K562 (cell line): ENCODE data around the gene C1GALT1C1L. TPM values are rescaled to one million over a fixed set of nuclear protein-coding genes. Genes with fewer than 3 reads are reported as not detected.

Experiments
- ATAC-seq: fragments of 200-7000 bp; cut with Tn5 transposase; 3 replicates; pipeline ENCODE4 v1.9.1; 2020; ENCODE audit warnings: moderate library complexity
- BruUV-seq: library from RNA; stranded (reverse); fragments of 400-500 nt; replicated peaks from 2 replicates; lab custom pipeline; 2021; lab: Mats Ljungman, UMichigan
- CTCF ChIA-PET: fragments of 300-600 bp; formaldehyde crosslinking; extraction: SDS; loops from one replicate; lab custom pipeline; 2021; ENCODE audit warnings: low intra/inter-chr PET ratio; lab: Yijun Ruan, JAX
- POLR2A ChIA-PET: fragments of 300-600, 350-650 bp; sonication (Branson Sonifier 250); formaldehyde crosslinking; extraction: SDS; loops from one replicate; lab custom pipeline; 2021; ENCODE audit warnings: antibody characterized with exemption, inconsistent platforms; lab: Yijun Ruan, JAX
- DNase-seq, 4 experiments: peaks; one replicate each; pipeline versions ENCODE4 v3.0.0 to v3.0.0-alpha.2; 2011 to 2018; ENCODE audit warnings: low spot score in 3 of 4, mixed read lengths in 3 of 4; ENCODE audit errors: extremely low read depth in 1 of 4
- FAIRE-seq: peaks from 2 replicates; lab custom pipeline; 2011; peaks lifted over from hg19 to GRCh38; lab: Jason Lieb, UNC
- H2AFZ ChIP-seq: 2 replicates; pipeline ENCODE4 v1.6.0; 2011; ENCODE audit warnings: low read depth, low read length, control low read depth, inconsistent platforms
- H3K27ac ChIP-seq: fragments of 200-600 bp; 3 replicates; pipeline ENCODE4 v1.8.0; 2011; ENCODE audit warnings: low read depth, mild to moderate bottlenecking, control low read depth, inconsistent platforms, low read length, moderate library complexity, mixed read lengths; ENCODE audit errors: extremely low read depth
- H3K27me3 ChIP-seq, 2 experiments: fragments of 300-600 bp in 1 of 2; 2 replicates in 1 of 2; 3 replicates in 1 of 2; pipeline versions ENCODE4 v1.6.0 to v1.8.0; 2011; ENCODE audit warnings: inconsistent platforms in 2 of 2, low read length in 2 of 2, mild to moderate bottlenecking in 1 of 2, mixed read lengths in 1 of 2, moderate library complexity in 1 of 2; ENCODE audit not compliant: control insufficient read depth in 2 of 2, insufficient read depth in 2 of 2
- H3K36me3 ChIP-seq: fragments of 300-600 bp; 3 replicates; pipeline ENCODE4 v1.8.0; 2011; ENCODE audit warnings: mild to moderate bottlenecking, low read length, inconsistent platforms; ENCODE audit not compliant: control insufficient read depth, insufficient read depth
- H3K4me1 ChIP-seq, 2 experiments: fragments of 200-600 bp in 1 of 2; replicated peaks in 1 of 2; 2 replicates in 1 of 2; 3 replicates in 1 of 2; pipeline versions ENCODE4 v1.5.1 to v1.8.0; 2011; ENCODE audit warnings: inconsistent platforms in 2 of 2, low read length in 2 of 2, mild to moderate bottlenecking in 1 of 2, mixed read lengths in 1 of 2, moderate library complexity in 1 of 2; ENCODE audit not compliant: control insufficient read depth in 2 of 2, insufficient read depth in 2 of 2
- H3K4me2 ChIP-seq: 2 replicates; pipeline ENCODE4 v1.6.1; 2011; ENCODE audit warnings: low read length, control low read depth, inconsistent platforms, mixed read lengths; ENCODE audit not compliant: insufficient read depth
- H3K4me3 ChIP-seq: fragments of 200-600 bp; sonication (generic), shearing (Covaris generic); 2 replicates; pipeline ENCODE4 v1.5.1; 2016; ENCODE audit warnings: control low read depth, inconsistent platforms
- H3K79me2 ChIP-seq: fragments of 200-600 bp; 3 replicates; pipeline ENCODE4 v1.8.0; 2011; ENCODE audit warnings: low read length, inconsistent platforms; ENCODE audit not compliant: control insufficient read depth, insufficient read depth
- H3K9ac ChIP-seq, 2 experiments: 2 replicates each; pipeline versions ENCODE4 v1.6.0 to v1.6.1; 2011; ENCODE audit warnings: low read depth in 2 of 2, low read length in 2 of 2, control low read depth in 1 of 2, inconsistent platforms in 1 of 2, mild to moderate bottlenecking in 1 of 2, mixed read lengths in 1 of 2; ENCODE audit not compliant: insufficient read depth in 1 of 2
- H3K9me1 ChIP-seq: one replicate; pipeline ENCODE4 v1.6.0; 2011; ENCODE audit warnings: inconsistent platforms, mild to moderate bottlenecking, low read length, moderate library complexity; ENCODE audit not compliant: control insufficient read depth, insufficient read depth
- H3K9me3 ChIP-seq: replicated peaks from 2 replicates; pipeline ENCODE4 v1.5.1; 2011; ENCODE audit warnings: low read depth, low read length, inconsistent platforms; ENCODE audit not compliant: control insufficient read depth, insufficient read depth
- H4K20me1 ChIP-seq: replicated peaks from 2 replicates; pipeline ENCODE4 v1.6.1; 2011; ENCODE audit warnings: low read length, inconsistent platforms, mixed read lengths; ENCODE audit not compliant: control insufficient read depth, insufficient read depth
- E2F3 ChIP-seq: fragments of 250-450 bp; sonication (Bioruptor Pico); IDR thresholded peaks from 2 replicates; pipeline ENCODE4 v1.4.0; 2020; ENCODE audit warnings: mild to moderate bottlenecking
- ILF3 ChIP-seq: fragments of 450-650 bp; IDR thresholded peaks from 2 replicates; pipeline ENCODE4 v1.6.1; 2018; ENCODE audit warnings: antibody characterized with exemption, mild to moderate bottlenecking, moderate library complexity, borderline replicate concordance
- KAT8 ChIP-seq: fragments of 450-650 bp; IDR thresholded peaks from 2 replicates; pipeline ENCODE4 v1.6.1; 2016; ENCODE audit warnings: low read depth, mild to moderate bottlenecking
- MBD2 ChIP-seq: sonication (generic); IDR thresholded peaks from 2 replicates; pipeline ENCODE4 v1.6.1; 2016; ENCODE audit warnings: low read depth, borderline replicate concordance
- NR1H2 ChIP-seq: sonication (generic); formaldehyde crosslinking; IDR thresholded peaks from 2 replicates; pipeline ENCODE4 v1.4.0; 2020; ENCODE audit warnings: mild to moderate bottlenecking, missing genetic modification reagents
- OTX1 ChIP-seq: fragments of 450-650 bp; formaldehyde crosslinking; IDR thresholded peaks from 2 replicates; pipeline ENCODE4 v1.4.0; 2022; ENCODE audit warnings: mild to moderate bottlenecking
- POLR2H ChIP-seq: IDR thresholded peaks from 2 replicates; pipeline ENCODE4 v1.6.1; 2016; ENCODE audit warnings: missing genetic modification characterization, low read depth, mild to moderate bottlenecking, control low read depth, missing compliant biosample characterization, moderate library complexity
- SRF ChIP-seq, 2 experiments: fragments of 250-450, 450-650 bp in 1 of 2; sonication (Bioruptor Pico) in 1 of 2; sonication (generic) in 1 of 2; formaldehyde crosslinking; IDR thresholded peaks; 2 replicates each; pipeline versions ENCODE4 v1.5.0 to v1.5.1; 2020 to 2022; ENCODE audit warnings: mild to moderate bottlenecking in 1 of 2, missing genetic modification reagents in 1 of 2
- ZBTB8A ChIP-seq: fragments of 450-650 bp; IDR thresholded peaks from 2 replicates; pipeline ENCODE4 v1.6.1; 2018; ENCODE audit warnings: mild to moderate bottlenecking, moderate library complexity; ENCODE audit not compliant: partially characterized antibody
- ZNF311 ChIP-seq: fragments of 250-450 bp; sonication (Bioruptor Pico); IDR thresholded peaks from 2 replicates; pipeline ENCODE4 v1.4.0; 2020; ENCODE audit warnings: mild to moderate bottlenecking, moderate library complexity
- WGBS: fragments of 100-300 bp; shearing (Covaris generic); methylation state at CpG from one replicate; pipeline ENCODE4 v1.1.6; 2016; ENCODE audit warnings: low coverage, mixed read lengths; ENCODE audit not compliant: insufficient coverage; ENCODE audit errors: missing lambda C conversion rate; 5-methylcytosine and 5-hydroxymethylcytosine counted together
- in situ Hi-C: fragments of 300-500 bp; cut with MboI; formaldehyde crosslinking; loops from 4 replicates; pipeline ENCODE4 v1.15.0; 2018; ENCODE audit warnings: inconsistent platforms, mixed read lengths
- intact Hi-C: fragments of 100-400 bp; cut with micrococcal nuclease; formaldehyde crosslinking; loops from 2 replicates; pipeline ENCODE4 v1.14.2; 2022
- polyA plus RNA-seq, 8 experiments: library from polyadenylated mRNA; depleted of rRNA in 4 of 8; stranded (reverse) in 5 of 8; unstranded in 3 of 8; fragments of >200 nt; fragmentation: Nextera tagmentation in 2 of 8; fragmentation: Illumina TruSeq in 1 of 8; extraction: Ambion mirVana in 2 of 8; extraction: Trizol in 1 of 8; gene quantifications; 2 replicates each; pipeline versions ENCODE4 v1.2.1 to v1.2.3, GENCODE V29; 2011 to 2014; ENCODE audit warnings: inconsistent platforms in 1 of 8, missing spikeins in 1 of 8
- total RNA-seq, 7 experiments: library from RNA; depleted of rRNA in 6 of 7; stranded (reverse); fragments of >200 nt in 6 of 7; fragmentation: Illumina TruSeq in 2 of 7; extraction: Trizol in 2 of 7; gene quantifications; 2 replicates each; pipeline versions ENCODE4 v1.2.1 to v1.2.3, GENCODE V29; 2011 to 2021; ENCODE audit warnings: low replicate concordance in 1 of 7
- TF ChIP-seq, protein P1 (sequence below): fragments of 200-800 bp; sonication (Bioruptor generic); IDR thresholded peaks from 2 replicates; pipeline ENCODE4 v1.6.1; 2017; ENCODE audit warnings: missing genetic modification characterization, missing compliant biosample characterization

Gene C1GALT1C1L
- total and polyA plus RNA-seq, 9 of the 15 experiments (the other 6 are each of a cell fraction or from before 2014, with no cell fraction given): 1.0 to 4.4 (median 1.9) TPM

DNA sequence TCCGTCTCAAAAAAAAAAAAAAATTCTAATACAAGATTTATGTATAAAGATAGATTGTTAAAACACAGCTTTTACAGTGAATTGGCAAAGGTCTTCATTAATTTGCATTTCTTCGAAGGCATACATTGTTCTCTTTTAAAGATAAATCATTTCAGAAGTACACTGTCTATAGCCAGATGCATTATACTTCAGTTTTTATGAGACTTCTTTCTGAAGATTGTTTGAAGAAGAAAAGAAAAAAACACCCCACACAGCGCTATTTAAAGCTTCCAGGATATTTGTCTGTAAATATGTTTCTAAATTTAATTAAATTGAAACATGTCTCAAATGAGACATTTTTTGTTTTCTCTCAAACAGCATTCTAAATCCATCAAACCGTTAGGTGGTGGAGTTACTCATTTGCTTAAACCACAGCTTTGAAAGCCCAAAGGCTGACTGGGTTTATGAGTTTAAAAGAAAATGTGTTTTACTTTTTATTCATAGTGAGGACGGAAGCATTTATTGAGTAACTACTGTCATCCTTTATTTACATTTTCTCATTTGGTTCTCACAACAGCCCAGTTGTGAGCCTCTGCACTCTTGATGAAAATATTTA, 42.4 kb upstream of the C1GALT1C1L start:
- Histone ChIP-seq H4K20me1 (no peaks in the 10 kb centered on the region), H3K36me3 (no peaks in the 10 kb centered on the region), H3K9me1 (no peaks in the 10 kb centered on the region), H3K9ac (no peak overlapping the region), H3K4me3 (no peak overlapping the region), H3K27me3 (no peaks in the 10 kb centered on the region), H3K4me2 (no peak overlapping the region), H3K79me2 (no peaks in the 10 kb centered on the region), H3K4me1 (peaks cover 2 to 15% of the 10 kb centered on the region in 2 experiments; a peak in 3 of 5 replicates), H3K9me3 (no peaks in the 10 kb centered on the region), H2AFZ (no peak overlapping the region), H3K27ac (no peak overlapping the region)
- WGBS: 58% methylated on average over 5 of the region's 5 CpGs
- ChIA-PET CTCF (no interaction called here), POLR2A (interaction anchor here (0.6 to 0.8 kb wide), 2 partner anchors 18 to 1051 kb away, joined by 3 read pairs; no protein-coding TSS in a partner anchor)
- intact Hi-C loops: no loop called here
- TF ChIP-seq ZBTB8A (no peak), POLR2H (tag) (no peak), ILF3 (no peak), ZNF311 (no peak), SRF (CRISPR knock-in tag; IDR thresholded peaks at IDR 0.05) (no peak), E2F3 (CRISPR knock-in tag) (no peak), MBD2 (no peak), NR1H2 (CRISPR knock-in tag) (no peak), OTX1 (CRISPR knock-in tag) (no peak), KAT8 (no peak)
- TF ChIP-seq, protein P1, sequence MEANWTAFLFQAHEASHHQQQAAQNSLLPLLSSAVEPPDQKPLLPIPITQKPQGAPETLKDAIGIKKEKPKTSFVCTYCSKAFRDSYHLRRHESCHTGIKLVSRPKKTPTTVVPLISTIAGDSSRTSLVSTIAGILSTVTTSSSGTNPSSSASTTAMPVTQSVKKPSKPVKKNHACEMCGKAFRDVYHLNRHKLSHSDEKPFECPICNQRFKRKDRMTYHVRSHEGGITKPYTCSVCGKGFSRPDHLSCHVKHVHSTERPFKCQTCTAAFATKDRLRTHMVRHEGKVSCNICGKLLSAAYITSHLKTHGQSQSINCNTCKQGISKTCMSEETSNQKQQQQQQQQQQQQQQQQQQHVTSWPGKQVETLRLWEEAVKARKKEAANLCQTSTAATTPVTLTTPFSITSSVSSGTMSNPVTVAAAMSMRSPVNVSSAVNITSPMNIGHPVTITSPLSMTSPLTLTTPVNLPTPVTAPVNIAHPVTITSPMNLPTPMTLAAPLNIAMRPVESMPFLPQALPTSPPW: no peak
- no peak for DNase-seq
- BruUV-seq: no TSS peak
- in situ Hi-C loops: no loop called here
- no peak for FAIRE-seq
- ATAC-seq: no peak
